Mesothelial cell of epicardium (in vitro differentiated cells): Measurements from ENCODE around the gene VGF. TPM values are rescaled to one million over a fixed set of nuclear protein-coding genes. Genes with fewer than 3 reads are reported as not detected.

ENCODE experiments used
- DNase-seq, 2 experiments: peaks; one replicate each; pipeline ENCODE4 v3.0.0; 2021; ENCODE audit warnings: low spot score in 2 of 2; ENCODE audit not compliant: unreplicated experiment in 2 of 2
- H3K27ac Mint-ChIP-seq: 2 replicates; pipeline ENCODE4 v1.8.0; 2021; ENCODE audit warnings: mixed read lengths
- H3K27me3 Mint-ChIP-seq: 2 replicates; pipeline ENCODE4 v1.8.0; 2021; ENCODE audit warnings: low read depth, mixed read lengths
- H3K36me3 Mint-ChIP-seq: 2 replicates; pipeline ENCODE4 v1.8.0; 2021; ENCODE audit warnings: mixed read lengths
- H3K4me1 Mint-ChIP-seq: 2 replicates; pipeline ENCODE4 v1.8.0; 2021; ENCODE audit warnings: mixed read lengths
- H3K4me3 Mint-ChIP-seq: 2 replicates; pipeline ENCODE4 v1.8.0; 2021; ENCODE audit warnings: mild to moderate bottlenecking, moderate library complexity, mixed read lengths
- H3K9me3 Mint-ChIP-seq: 2 replicates; pipeline ENCODE4 v1.8.0; 2021; ENCODE audit warnings: mixed read lengths
- CTCF ChIP-seq: fragments of 200-600 bp; sonication (generic); IDR thresholded peaks from one replicate; pipeline ENCODE4 v1.5.0; 2021; ENCODE audit warnings: antibody characterized with exemption; ENCODE audit not compliant: unreplicated experiment
- total RNA-seq: library from RNA; stranded (reverse); gene quantifications from 3 replicates; pipeline ENCODE4 v1.2.1, GENCODE V29; 2021

Gene VGF
- total RNA-seq, 1 donor from 2014 or later, result 0.36 TPM

GRCh38 chr7:101162551-101163278 lies 2.7 kb downstream of the VGF start:
- Mint-ChIP-seq H3K4me3 (peak overlapping the region; percentile 68), H3K27ac (peak overlapping the region; percentile 90), H3K4me1 (peaks cover 39% of the 10 kb centered on the region), H3K9me3 (no peaks in the 10 kb centered on the region), H3K27me3 (peaks cover 53% of the 10 kb centered on the region), H3K36me3 (peaks cover 10% of the 10 kb centered on the region)
- DNase-seq, result peak in 1 of 2 experiments; percentile 52
- TF ChIP-seq CTCF, result no peak

- Mint-ChIP-seq H3K36me3 (peaks cover 19% of the 10 kb centered on the region), H3K27ac (peak overlapping the region; percentile 90), H3K9me3 (no peaks in the 10 kb centered on the region), H3K27me3 (peaks cover 44% of the 10 kb centered on the region), H3K4me1 (peaks cover 32% of the 10 kb centered on the region), H3K4me3 (peak overlapping the region; percentile 68)
- TF ChIP-seq CTCF, result no peak
- no peak for DNase-seq
Measured at GRCh38 chr7:101161692-101162471, 3.5 kb downstream of the VGF start.

GRCh38 chr7:101160910-101161309 lies 4.5 kb downstream of the VGF start:
- H3K36me3 Mint-ChIP-seq, result peaks cover 22% of the 10 kb centered on the region
- H3K4me3 Mint-ChIP-seq, result no peak overlapping the region
- H3K9me3 Mint-ChIP-seq, result no peaks in the 10 kb centered on the region
- H3K4me1 Mint-ChIP-seq, result peaks cover 27% of the 10 kb centered on the region
- peaks cover 35% of the 10 kb centered on the region for H3K27me3 Mint-ChIP-seq
- no peak overlapping the region for H3K27ac Mint-ChIP-seq
- no peak for TF ChIP-seq CTCF
- DNase-seq, result no peak

GRCh38 chr7:101159696-101160674 lies 5.4 kb downstream of the VGF start:
- Mint-ChIP-seq H3K9me3 (no peaks in the 10 kb centered on the region), H3K4me3 (no peak overlapping the region), H3K4me1 (peaks cover 27% of the 10 kb centered on the region), H3K27ac (no peak overlapping the region), H3K36me3 (peaks cover 22% of the 10 kb centered on the region), H3K27me3 (peaks cover 25% of the 10 kb centered on the region)
- no peak for TF ChIP-seq CTCF
- no peak for DNase-seq

GRCh38 chr7:101156866-101157589 lies 8.3 kb downstream of the VGF start:
- Mint-ChIP-seq H3K36me3 (peaks cover 22% of the 10 kb centered on the region), H3K27ac (no peak overlapping the region), H3K27me3 (peaks cover 7% of the 10 kb centered on the region), H3K4me1 (peaks cover 20% of the 10 kb centered on the region), H3K4me3 (peak overlapping the region; percentile 13), H3K9me3 (no peaks in the 10 kb centered on the region)
- TF ChIP-seq CTCF, result no peak
- no peak for DNase-seq
